PFSK-1 (cell line): Measurements from ENCODE around the gene EHD2.

Experiments used
- POLR2AphosphoS5 ChIP-seq: IDR thresholded peaks from 2 replicates; pipeline ENCODE4 v1.6.1; 2012; ENCODE audit warnings: low read depth, mild to moderate bottlenecking, control low read depth, low read length, moderate library complexity
- SIN3A ChIP-seq: IDR thresholded peaks from 2 replicates; pipeline ENCODE4 v1.6.1; 2012; ENCODE audit warnings: mild to moderate bottlenecking, low read length, moderate library complexity, borderline replicate concordance; ENCODE audit not compliant: insufficient read depth
- TAF1 ChIP-seq: IDR thresholded peaks from 2 replicates; pipeline ENCODE4 v1.6.1; 2012; ENCODE audit warnings: low read length, control low read depth, borderline replicate concordance; ENCODE audit not compliant: insufficient read depth
- TF ChIP-seq, protein P1 (sequence below), 2 experiments: IDR thresholded peaks; 2 replicates each; pipeline versions ENCODE4 v1.6.1 to v1.8.0; 2011 to 2012; ENCODE audit warnings: low read depth in 2 of 2, low read length in 2 of 2, control low read depth in 1 of 2, inconsistent platforms in 1 of 2, mild to moderate bottlenecking in 1 of 2, moderate library complexity in 1 of 2; ENCODE audit not compliant: insufficient read depth in 1 of 2

GRCh38 chr19:47755762-47756626 lies 42.8 kb downstream of the EHD2 start:
- no peak for TF ChIP-seq SIN3A
- TF ChIP-seq, protein P1, sequence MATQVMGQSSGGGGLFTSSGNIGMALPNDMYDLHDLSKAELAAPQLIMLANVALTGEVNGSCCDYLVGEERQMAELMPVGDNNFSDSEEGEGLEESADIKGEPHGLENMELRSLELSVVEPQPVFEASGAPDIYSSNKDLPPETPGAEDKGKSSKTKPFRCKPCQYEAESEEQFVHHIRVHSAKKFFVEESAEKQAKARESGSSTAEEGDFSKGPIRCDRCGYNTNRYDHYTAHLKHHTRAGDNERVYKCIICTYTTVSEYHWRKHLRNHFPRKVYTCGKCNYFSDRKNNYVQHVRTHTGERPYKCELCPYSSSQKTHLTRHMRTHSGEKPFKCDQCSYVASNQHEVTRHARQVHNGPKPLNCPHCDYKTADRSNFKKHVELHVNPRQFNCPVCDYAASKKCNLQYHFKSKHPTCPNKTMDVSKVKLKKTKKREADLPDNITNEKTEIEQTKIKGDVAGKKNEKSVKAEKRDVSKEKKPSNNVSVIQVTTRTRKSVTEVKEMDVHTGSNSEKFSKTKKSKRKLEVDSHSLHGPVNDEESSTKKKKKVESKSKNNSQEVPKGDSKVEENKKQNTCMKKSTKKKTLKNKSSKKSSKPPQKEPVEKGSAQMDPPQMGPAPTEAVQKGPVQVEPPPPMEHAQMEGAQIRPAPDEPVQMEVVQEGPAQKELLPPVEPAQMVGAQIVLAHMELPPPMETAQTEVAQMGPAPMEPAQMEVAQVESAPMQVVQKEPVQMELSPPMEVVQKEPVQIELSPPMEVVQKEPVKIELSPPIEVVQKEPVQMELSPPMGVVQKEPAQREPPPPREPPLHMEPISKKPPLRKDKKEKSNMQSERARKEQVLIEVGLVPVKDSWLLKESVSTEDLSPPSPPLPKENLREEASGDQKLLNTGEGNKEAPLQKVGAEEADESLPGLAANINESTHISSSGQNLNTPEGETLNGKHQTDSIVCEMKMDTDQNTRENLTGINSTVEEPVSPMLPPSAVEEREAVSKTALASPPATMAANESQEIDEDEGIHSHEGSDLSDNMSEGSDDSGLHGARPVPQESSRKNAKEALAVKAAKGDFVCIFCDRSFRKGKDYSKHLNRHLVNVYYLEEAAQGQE (IDR thresholded peaks at IDR 0.05; ENCODE audit: insufficient read depth in 1 of 2, low read depth in 2 of 2, low read length in 2 of 2), result no peak
- TF ChIP-seq POLR2AphosphoS5, result no peak
- no peak for TF ChIP-seq TAF1
